Activated CD4-positive, alpha-beta T cell treated with anti-CD3 and anti-CD28 coated beads for 24 hours (primary cell): Measurements from ENCODE around the gene BTN1A1.
"Not testable (repeated sequence)": the region's sequence is repeated elsewhere in the genome, so short reads cannot be mapped to it uniquely, and the experiment has no call there.

Source experiments
- DNase-seq, 2 donors: peaks; one replicate each; pipeline ENCODE4 v3.0.0-alpha.2; 2020; ENCODE audit warnings: low read depth in 2 of 2

The BTN1A1 gene

GRCh38 chr6:26537160-26537845 lies 37.2 kb downstream of the BTN1A1 start:
- DNase-seq, result peak; percentile 82 to 87

GRCh38 chr6:26537846-26538571 lies 37.9 kb downstream of the BTN1A1 start, which contains the start of gene HMGN4:
Gene HMGN4, plus strand, starts transcription at chr6:26538366. Its CDS starts 6,841 bp downstream, at chr6:26545207.
- peak; percentile 63 to 72 for DNase-seq

GRCh38 chr6:26538572-26538902 lies 38.4 kb downstream of the BTN1A1 start:
- DNase-seq, result no peak

- no peak for DNase-seq
Observed at GRCh38 chr6:26539071-26539615, 39.0 kb downstream of the BTN1A1 start.

GRCh38 chr6:26541579-26541978 lies 41.5 kb downstream of the BTN1A1 start:
- no peak for DNase-seq

GRCh38 chr6:26543953-26544352 lies 43.9 kb downstream of the BTN1A1 start:
- no peak for DNase-seq

- no peak for DNase-seq
Observed at GRCh38 chr6:26544473-26544872, 44.4 kb downstream of the BTN1A1 start.

- no peak for DNase-seq
Observed at GRCh38 chr6:26545627-26546026, 45.5 kb downstream of the BTN1A1 start.

GRCh38 chr6:26547363-26547762 lies 47.3 kb downstream of the BTN1A1 start:
- not testable (repeated sequence) for DNase-seq

- peak; percentile 33 to 47 for DNase-seq
Observed at GRCh38 chr6:26550250-26550993, 50.3 kb downstream of the BTN1A1 start.

GRCh38 chr6:26552205-26552604 lies 52.1 kb downstream of the BTN1A1 start:
- DNase-seq, result no peak

GRCh38 chr6:26552640-26553188 lies 52.6 kb downstream of the BTN1A1 start:
- no peak for DNase-seq

- peak; percentile 63 to 78 for DNase-seq
Observed at GRCh38 chr6:26553264-26553634, 53.1 kb downstream of the BTN1A1 start.

GRCh38 chr6:26553635-26554446 lies 53.7 kb downstream of the BTN1A1 start:
- DNase-seq, result peak; percentile 77 to 83

GRCh38 chr6:26554447-26554696 lies 54.3 kb downstream of the BTN1A1 start:
- DNase-seq, result no peak

GRCh38 chr6:26554697-26555504 lies 54.8 kb downstream of the BTN1A1 start:
- DNase-seq, result peak in 1 of 2 donors; percentile 61

GRCh38 chr6:26555505-26556262 lies 55.6 kb downstream of the BTN1A1 start:
- DNase-seq, result no peak

GRCh38 chr6:26556263-26557070 lies 56.4 kb downstream of the BTN1A1 start:
- DNase-seq, result no peak
